SKM-1 (cell line): ENCODE data around the gene DAB2IP.
A peak's percentile ranks its signal among the peaks of the same experiment; 100 is the strongest.

ENCODE experiments used
- DNase-seq: peaks from one replicate; lab custom pipeline; 2025; ENCODE audit not compliant: unreplicated experiment; lab: John Stamatoyannopoulos, UW

DAB2IP gene

GRCh38 chr9:121683652-121684051, 32.2 kb downstream of the DAB2IP start:
- no peak for DNase-seq

- peak; percentile 47 for DNase-seq
Observed at GRCh38 chr9:121684381-121685145, 33.1 kb downstream of the DAB2IP start.

- DNase-seq, result no peak
Observed at GRCh38 chr9:121685146-121685794, 33.8 kb downstream of the DAB2IP start.

GRCh38 chr9:121685795-121686377, 34.5 kb downstream of the DAB2IP start:
- DNase-seq, result no peak

- DNase-seq, result peak; percentile 43
Observed at GRCh38 chr9:121686930-121687541, 35.6 kb downstream of the DAB2IP start.

- no peak for DNase-seq
Observed at GRCh38 chr9:121688146-121688680, 36.8 kb downstream of the DAB2IP start.

- DNase-seq, result no peak
Observed at GRCh38 chr9:121688681-121689080, 37.2 kb downstream of the DAB2IP start.

- DNase-seq, result no peak
Observed at GRCh38 chr9:121689461-121690157, 38.2 kb downstream of the DAB2IP start.

- no peak for DNase-seq
Observed at GRCh38 chr9:121690316-121690715, 38.9 kb downstream of the DAB2IP start.

- no peak for DNase-seq
Observed at GRCh38 chr9:121690766-121691165, 39.3 kb downstream of the DAB2IP start.

GRCh38 chr9:121691890-121692289, 40.5 kb downstream of the DAB2IP start:
- no peak for DNase-seq

- DNase-seq, result peak; percentile 32
Observed at GRCh38 chr9:121692606-121693387, 41.4 kb downstream of the DAB2IP start.

- DNase-seq, result no peak
Observed at GRCh38 chr9:121693388-121693670, 41.9 kb downstream of the DAB2IP start.

- DNase-seq, result no peak
Observed at GRCh38 chr9:121694001-121694400, 42.6 kb downstream of the DAB2IP start.

- DNase-seq, result no peak
Observed at GRCh38 chr9:121694600-121694999, 43.2 kb downstream of the DAB2IP start.

GRCh38 chr9:121696930-121697329, 45.5 kb downstream of the DAB2IP start:
- DNase-seq, result peak; percentile 37

GRCh38 chr9:121698627-121699570, 47.5 kb downstream of the DAB2IP start:
- DNase-seq, result peak; percentile 15

GRCh38 chr9:121699571-121700164, 48.2 kb downstream of the DAB2IP start:
- no peak for DNase-seq
